H9 (cell line): ENCODE measurements around the gene DPYD. TPM values are rescaled to one million over a fixed set of nuclear protein-coding genes. Genes with fewer than 3 reads are reported as not detected.

Experiments used
- DNase-seq: peaks from one replicate; pipeline ENCODE4 v3.0.0-alpha.2; 2017
- H2AFZ ChIP-seq: one replicate; pipeline ENCODE4 v1.6.1; 2013; ENCODE audit warnings: mild to moderate bottlenecking, low read length, control low read depth, moderate library complexity
- H2AK5ac ChIP-seq: 2 replicates; pipeline ENCODE4 v1.6.1; 2013; ENCODE audit warnings: low read length, control low read depth, mixed read lengths; ENCODE audit not compliant: insufficient read length
- H2BK120ac ChIP-seq: one replicate; pipeline ENCODE4 v1.6.1; 2013; ENCODE audit warnings: low read depth, mild to moderate bottlenecking, low read length, control low read depth, inconsistent platforms; ENCODE audit not compliant: poor library complexity, severe bottlenecking
- H2BK12ac ChIP-seq: 2 replicates; pipeline ENCODE4 v1.6.1; 2013; ENCODE audit warnings: low read length, control low read depth, mixed read lengths, low read depth; ENCODE audit not compliant: insufficient read length
- H2BK15ac ChIP-seq: 2 replicates; pipeline ENCODE4 v1.6.1; 2013; ENCODE audit warnings: low read depth, low read length, control low read depth
- H2BK20ac ChIP-seq: one replicate; pipeline ENCODE4 v1.6.1; 2013; ENCODE audit warnings: low read depth, mild to moderate bottlenecking, low read length, control low read depth, inconsistent platforms; ENCODE audit not compliant: poor library complexity, severe bottlenecking
- H2BK5ac ChIP-seq: 2 replicates; pipeline ENCODE4 v1.6.1; 2013; ENCODE audit warnings: low read length, control low read depth, mixed read lengths; ENCODE audit not compliant: insufficient read length
- H3K14ac ChIP-seq: 2 replicates; pipeline ENCODE4 v1.6.1; 2013; ENCODE audit warnings: low read length, control low read depth; ENCODE audit not compliant: insufficient read depth
- H3K18ac ChIP-seq: 2 replicates; pipeline ENCODE4 v1.6.1; 2013; ENCODE audit warnings: low read depth, mild to moderate bottlenecking, mixed read lengths, low read length, control low read depth; ENCODE audit not compliant: insufficient read length
- H3K23ac ChIP-seq: 2 replicates; pipeline ENCODE4 v1.6.1; 2013; ENCODE audit warnings: low read length, control low read depth, mixed read lengths, low read depth; ENCODE audit not compliant: insufficient read length
- H3K23me2 ChIP-seq: 2 replicates; pipeline ENCODE4 v1.6.1; 2013; ENCODE audit warnings: low read depth, mild to moderate bottlenecking, mixed read lengths, low read length, control low read depth; ENCODE audit not compliant: insufficient read length, poor library complexity, severe bottlenecking
- H3K27ac ChIP-seq: 2 replicates; pipeline ENCODE4 v1.5.1; 2013; ENCODE audit warnings: low read length, control low read depth, mixed read lengths, low read depth; ENCODE audit not compliant: insufficient read length
- H3K27me3 ChIP-seq: 2 replicates; pipeline ENCODE4 v1.6.1; 2013; ENCODE audit warnings: low read length, control low read depth, inconsistent platforms; ENCODE audit not compliant: insufficient read depth
- H3K4ac ChIP-seq: 2 replicates; pipeline ENCODE4 v1.6.1; 2013; ENCODE audit warnings: low read depth, mild to moderate bottlenecking, control low read depth, inconsistent platforms, low read length, moderate library complexity
- H3K4me1 ChIP-seq: 2 replicates; pipeline ENCODE4 v1.6.1; 2013; ENCODE audit warnings: low read length, control low read depth, inconsistent platforms; ENCODE audit not compliant: insufficient read depth
- H3K4me2 ChIP-seq: 2 replicates; pipeline ENCODE4 v1.6.1; 2013; ENCODE audit warnings: low read length, control low read depth, mixed read lengths; ENCODE audit not compliant: insufficient read length, insufficient read depth
- H3K56ac ChIP-seq: 2 replicates; pipeline ENCODE4 v1.6.1; 2013; ENCODE audit warnings: low read depth, mild to moderate bottlenecking, mixed read lengths, low read length, control low read depth; ENCODE audit not compliant: insufficient read length
- H3K79me1 ChIP-seq: 2 replicates; pipeline ENCODE4 v1.6.1; 2013; ENCODE audit warnings: low read depth, mild to moderate bottlenecking, moderate library complexity, low read length, control low read depth, inconsistent platforms; ENCODE audit not compliant: insufficient read depth, poor library complexity, severe bottlenecking
- H3K79me2 ChIP-seq: 2 replicates; pipeline ENCODE4 v1.6.1; 2013; ENCODE audit warnings: low read length, control low read depth, inconsistent platforms; ENCODE audit not compliant: insufficient read depth
- H3K9ac ChIP-seq: 2 replicates; pipeline ENCODE4 v1.6.1; 2013; ENCODE audit warnings: low read length, control low read depth, mixed read lengths; ENCODE audit not compliant: insufficient read length; ENCODE audit errors: extremely low read depth
- H3K9me3 ChIP-seq: one replicate; pipeline ENCODE4 v1.6.1; 2013; ENCODE audit warnings: low read depth, low read length, inconsistent platforms; ENCODE audit not compliant: control insufficient read depth
- H3T11ph ChIP-seq: one replicate; pipeline ENCODE4 v1.6.1; 2013; ENCODE audit warnings: mild to moderate bottlenecking, low read length, control low read depth, inconsistent platforms
- H4K20me1 ChIP-seq: one replicate; pipeline ENCODE4 v1.6.1; 2013; ENCODE audit not compliant: control insufficient read depth, insufficient read length, insufficient read depth
- H4K5ac ChIP-seq: 2 replicates; pipeline ENCODE4 v1.6.1; 2013; ENCODE audit warnings: low read depth, mild to moderate bottlenecking, mixed read lengths, low read length, control low read depth; ENCODE audit not compliant: insufficient read length
- H4K8ac ChIP-seq: replicated peaks from 2 replicates; pipeline ENCODE4 v1.6.1; 2013; ENCODE audit warnings: low read length, control low read depth, mixed read lengths, low read depth; ENCODE audit not compliant: insufficient read length
- H4K91ac ChIP-seq: 2 replicates; pipeline ENCODE4 v1.6.1; 2013; ENCODE audit warnings: low read depth, mild to moderate bottlenecking, moderate library complexity, mixed read lengths, low read length, control low read depth; ENCODE audit not compliant: insufficient read length
- H3K27ac Mint-ChIP-seq, 3 experiments: 2 replicates in 2 of 3; 3 replicates in 1 of 3; pipeline ENCODE4 v1.8.0; 2020 to 2021; ENCODE audit warnings: mixed read lengths in 3 of 3, mild to moderate bottlenecking in 1 of 3, moderate library complexity in 1 of 3
- H3K27me3 Mint-ChIP-seq: 2 replicates; pipeline ENCODE4 v1.8.0; 2021; ENCODE audit warnings: low read depth, mild to moderate bottlenecking, moderate library complexity, mixed read lengths
- H3K36me3 Mint-ChIP-seq, 3 experiments: 2 replicates in 2 of 3; 3 replicates in 1 of 3; pipeline ENCODE4 v1.8.0; 2020 to 2021; ENCODE audit warnings: low read depth in 3 of 3, mixed read lengths in 3 of 3; ENCODE audit not compliant: insufficient read depth in 1 of 3
- H3K4me1 Mint-ChIP-seq, 2 experiments: 2 replicates each; pipeline ENCODE4 v1.8.0; 2020; ENCODE audit warnings: mixed read lengths in 2 of 2
- H3K4me3 Mint-ChIP-seq, 2 experiments: 2 replicates in 1 of 2; 3 replicates in 1 of 2; pipeline ENCODE4 v1.8.0; 2020 to 2021; ENCODE audit warnings: mild to moderate bottlenecking in 2 of 2, mixed read lengths in 2 of 2, moderate library complexity in 1 of 2
- H3K9me3 Mint-ChIP-seq, 2 experiments: 2 replicates in 1 of 2; 3 replicates in 1 of 2; pipeline ENCODE4 v1.8.0; 2020; ENCODE audit warnings: mild to moderate bottlenecking in 2 of 2, mixed read lengths in 2 of 2, moderate library complexity in 1 of 2
- CTCF ChIP-seq: fragments of 200-600 bp; sonication (generic); conservative IDR thresholded peaks from 3 replicates; pipeline ENCODE4 v1.8.0; 2021; ENCODE audit warnings: antibody characterized with exemption, mild to moderate bottlenecking
- WGBS: extraction: QIAGEN DNeasy Blood & Tissue Kit; methylation state at CpG from one replicate; pipeline ENCODE4 v1.1.7; 2013; ENCODE audit warnings: missing lambda C conversion rate, low lambda C conversion rate, mixed read lengths; ENCODE audit not compliant: insufficient read length; ENCODE audit errors: extremely low coverage; 5-methylcytosine and 5-hydroxymethylcytosine counted together
- total RNA-seq: library from RNA; stranded (reverse); gene quantifications from 2 replicates; pipeline ENCODE4 v1.2.1, GENCODE V29; 2021

The DPYD gene
- total RNA-seq, 1 experiment from 2014 or later = 0.37 TPM

- no peak overlapping the region for H3K27ac Mint-ChIP-seq
- no peak overlapping the region for H2AK5ac ChIP-seq
- no peaks in the 10 kb centered on the region for H3K23me2 ChIP-seq
- no peak overlapping the region for H3K23ac ChIP-seq
- H3K9me3 Mint-ChIP-seq = no peaks in the 10 kb centered on the region; a peak in 1 of 5 replicates
- no peak for DNase-seq
- no peak overlapping the region for H3K4me3 Mint-ChIP-seq
- H3K4me1 Mint-ChIP-seq = peaks cover 0 to 3% of the 10 kb centered on the region in 2 experiments; a peak in 1 of 4 replicates
- no peak overlapping the region for H3T11ph ChIP-seq
- H2BK5ac ChIP-seq = no peak overlapping the region
- no peaks in the 10 kb centered on the region for H3K27me3 ChIP-seq
- WGBS = no CpG with 5 or more reads among the region's 4 CpGs
- no peak overlapping the region for H2BK20ac ChIP-seq
- no peak for TF ChIP-seq CTCF
- H3K4ac ChIP-seq = no peak overlapping the region
- no peak overlapping the region for H3K9ac ChIP-seq
- H3K27me3 Mint-ChIP-seq = no peaks in the 10 kb centered on the region
- H2BK15ac ChIP-seq = no peak overlapping the region
- no peak overlapping the region for H2AFZ ChIP-seq
- H3K18ac ChIP-seq = no peak overlapping the region
- H3K4me2 ChIP-seq = no peak overlapping the region
- H2BK120ac ChIP-seq = no peak overlapping the region
- no peak overlapping the region for H4K8ac ChIP-seq
- no peak overlapping the region for H2BK12ac ChIP-seq
- no peak overlapping the region for H3K56ac ChIP-seq
- H4K91ac ChIP-seq = no peak overlapping the region
- H4K5ac ChIP-seq = no peak overlapping the region
- H3K27ac ChIP-seq = no peak overlapping the region
- no peak overlapping the region for H3K14ac ChIP-seq
- H3K9me3 ChIP-seq = no peaks in the 10 kb centered on the region
- H3K36me3 Mint-ChIP-seq = no peaks in the 10 kb centered on the region
- H4K20me1 ChIP-seq = no peaks in the 10 kb centered on the region
- H3K4me1 ChIP-seq = no peaks in the 10 kb centered on the region
- H3K79me2 ChIP-seq = no peaks in the 10 kb centered on the region
- no peaks in the 10 kb centered on the region for H3K79me1 ChIP-seq
Observed at GRCh38 chr1:97192872-97193572, 727.8 kb downstream of the DPYD start.
